Sciatic nerve (tissue), 2 donors: ENCODE measurements around the gene PACSIN1. TPM values are rescaled to one million over a fixed set of nuclear protein-coding genes. Genes with fewer than 3 reads are reported as not detected.

ENCODE experiments used
- ATAC-seq: fragments of 200-7000 bp; cut with Tn5 transposase; one replicate; pipeline ENCODE4 v1.9.1; 2020; ENCODE audit warnings: mild to moderate bottlenecking, moderate library complexity
- DNase-seq: peaks from one replicate; pipeline ENCODE4 v3.0.0-alpha.2; 2020; ENCODE audit warnings: low spot score
- intact Hi-C: fragments of 100-400 bp; cut with DNase I; formaldehyde crosslinking; loops from one replicate; pipeline ENCODE4 v1.14.2; 2022
- total RNA-seq: library from RNA; stranded (reverse); fragmentation: NEBNext Ultra II Directional; extraction: Animal tissue kit (Norgen Biotek cat#: 25700); gene quantifications from one replicate; pipeline ENCODE4 v1.2.1, GENCODE V29; 2021
- donor health status: DM: no; HTN: no; CAD: no.
- donor health status: DM: no; HTN: no; CAD: no.

Gene PACSIN1
- total RNA-seq, 1 donor from 2014 or later = 0.49 TPM

GRCh38 chr6:34455831-34456230, 10.0 kb upstream of the PACSIN1 start:
- ATAC-seq (no peak), DNase-seq (no peak)
- intact Hi-C loops = no loop called here

- ATAC-seq (no peak), DNase-seq (no peak)
- intact Hi-C loops = no loop called here
Observed at GRCh38 chr6:34457382-34457741, 8.5 kb upstream of the PACSIN1 start.

GRCh38 chr6:34457742-34458735, 7.8 kb upstream of the PACSIN1 start:
- no peak for ATAC-seq
- intact Hi-C loops = no loop called here

GRCh38 chr6:34459899-34460593, 5.8 kb upstream of the PACSIN1 start:
- ATAC-seq (peak; percentile 63), DNase-seq (no peak)
- intact Hi-C loops = loop anchor here (10.0 kb wide), 1 partner anchor 145 kb away; no protein-coding TSS in a partner anchor

More at GRCh38 chr6:34457742-34458735, 7.8 kb upstream of the PACSIN1 start:
- no peak for DNase-seq

- intact Hi-C loops = loop anchor here (10.0 kb wide), 1 partner anchor 144 kb away; no protein-coding TSS in a partner anchor
- no peak for ATAC-seq
- DNase-seq = no peak
Observed at GRCh38 chr6:34460796-34461507, 4.9 kb upstream of the PACSIN1 start.

- intact Hi-C loops = loop anchor here (10.0 kb wide), 1 partner anchor 143 kb away; no protein-coding TSS in a partner anchor
- ATAC-seq (no peak), DNase-seq (no peak)
Observed at GRCh38 chr6:34462010-34462409, 3.9 kb upstream of the PACSIN1 start.

- intact Hi-C loops = loop anchor here (10.0 kb wide), 1 partner anchor 142 kb away; no protein-coding TSS in a partner anchor
- ATAC-seq (no peak), DNase-seq (no peak)
Observed at GRCh38 chr6:34462551-34462971, 3.3 kb upstream of the PACSIN1 start.

GRCh38 chr6:34463299-34463698, 2.6 kb upstream of the PACSIN1 start:
- DNase-seq (no peak), ATAC-seq (no peak)
- intact Hi-C loops = loop anchor here (10.0 kb wide), 1 partner anchor 142 kb away; no protein-coding TSS in a partner anchor

- intact Hi-C loops = loop anchor here (10.0 kb wide), 1 partner anchor 141 kb away; no protein-coding TSS in a partner anchor
- ATAC-seq = no peak
- DNase-seq = no peak
Observed at GRCh38 chr6:34463849-34464248, 2.0 kb upstream of the PACSIN1 start.

- DNase-seq (no peak), ATAC-seq (no peak)
- intact Hi-C loops = loop anchor here (10.0 kb wide), 1 partner anchor 138 kb away; no protein-coding TSS in a partner anchor
Observed at GRCh38 chr6:34466242-34467185, 638 bp downstream of the PACSIN1 start.

- no peak for DNase-seq
- ATAC-seq = no peak
Observed at GRCh38 chr6:34468378-34468892, 2.6 kb downstream of the PACSIN1 start.

GRCh38 chr6:34469499-34469898, 3.6 kb downstream of the PACSIN1 start:
- DNase-seq (no peak), ATAC-seq (no peak)
- intact Hi-C loops = loop anchor here (10.0 kb wide), 1 partner anchor 135 kb away; no protein-coding TSS in a partner anchor

More at GRCh38 chr6:34468378-34468892, 2.6 kb downstream of the PACSIN1 start:
- intact Hi-C loops = loop anchor here (10.0 kb wide), 1 partner anchor 136 kb away; no protein-coding TSS in a partner anchor

GRCh38 chr6:34472425-34472824, 6.5 kb downstream of the PACSIN1 start:
- no peak for ATAC-seq
- intact Hi-C loops = no loop called here
- no peak for DNase-seq

GRCh38 chr6:34473967-34474366, 8.1 kb downstream of the PACSIN1 start:
- intact Hi-C loops = no loop called here
- ATAC-seq = no peak
- DNase-seq = no peak

- ATAC-seq (no peak), DNase-seq (no peak)
- intact Hi-C loops = no loop called here
Observed at GRCh38 chr6:34474754-34475153, 8.9 kb downstream of the PACSIN1 start.

GRCh38 chr6:34475238-34475682, 9.4 kb downstream of the PACSIN1 start:
- intact Hi-C loops = no loop called here
- DNase-seq (no peak), ATAC-seq (no peak)

- no peak for DNase-seq
- intact Hi-C loops = no loop called here
- ATAC-seq = no peak
Observed at GRCh38 chr6:34475767-34476328, 10.0 kb downstream of the PACSIN1 start.
